ENCODE data around the gene IFNA6. TPM values are rescaled to one million over a fixed set of nuclear protein-coding genes. Genes with fewer than 3 reads are reported as not detected.

The IFNA6 gene
- total and polyA plus RNA-seq, 2 experiments from 2014 or later: not detected

- TF ChIP-seq ETS1 (IDR thresholded peaks at IDR 0.05) (no peak), ZNF331 (CRISPR knock-in tag; IDR thresholded peaks at IDR 0.05; ENCODE audit: low read depth) (no peak), REST (IDR thresholded peaks at IDR 0.05; ENCODE audit: unreplicated experiment) (no peak), CTCF (conservative IDR thresholded peaks at IDR 0.05; ENCODE audit: low read depth in 2 of 2) (no peak), EZH2phosphoT487 (IDR thresholded peaks at IDR 0.05; ENCODE audit: unreplicated experiment) (no peak)
Measured at GRCh38 chr9:21316032-21316842, 34.5 kb downstream of the IFNA6 start (continued).

GRCh38 chr9:21314152-21314551 is 36.5 kb downstream of the IFNA6 start:
- H3K36me3 ChIP-seq (ENCODE audit: insufficient read depth): no peaks in the 10 kb centered on the region
- no peak for ATAC-seq
- no peak overlapping the region for H2AFZ ChIP-seq
- no peak overlapping the region for H3K4me2 ChIP-seq
- no peaks in the 10 kb centered on the region for H3K27me3 ChIP-seq (ENCODE audit: insufficient read depth)
- no peaks in the 10 kb centered on the region for H3F3A ChIP-seq (replicated peaks; ENCODE audit: low read depth)
- Mint-ChIP-seq H3K36me3 (ENCODE audit: low read depth) (peaks cover 4% of the 10 kb centered on the region; the same call in 1 of the 3 replicates), H3K4me3 (no peak overlapping the region), H3K4me1 (peaks cover 6% of the 10 kb centered on the region; the same call in 2 of the 3 replicates), H3K27me3 (ENCODE audit: insufficient read depth, low read depth, poor library complexity) (peaks cover 2% of the 10 kb centered on the region), H3K27ac (no peak overlapping the region), H3K9me3 (peaks cover 10% of the 10 kb centered on the region; the same call in 2 of the 3 replicates)
- no peaks in the 10 kb centered on the region for H3K9me2 ChIP-seq (ENCODE audit: insufficient read depth)
- H3K4me3 ChIP-seq: no peak overlapping the region
- H3K4me1 ChIP-seq (ENCODE audit: insufficient read depth): no peaks in the 10 kb centered on the region
- H3K27ac ChIP-seq (ENCODE audit: low read depth): no peak overlapping the region
- no peaks in the 10 kb centered on the region for H4K20me1 ChIP-seq (replicated peaks; ENCODE audit: insufficient read depth)
- no peak for DNase-seq (ENCODE audit: low spot score)
- no peaks in the 10 kb centered on the region for H3K79me2 ChIP-seq (replicated peaks; ENCODE audit: insufficient read depth)
- TF ChIP-seq ZNF462 (CRISPR knock-in tag; IDR thresholded peaks at IDR 0.05) (no peak), CREB1 (CRISPR knock-in tag; IDR thresholded peaks at IDR 0.05; ENCODE audit: low read depth) (no peak), ETS1 (IDR thresholded peaks at IDR 0.05) (no peak), ZNF114 (CRISPR knock-in tag; IDR thresholded peaks at IDR 0.05) (no peak), EZH2 (IDR thresholded peaks at IDR 0.05; ENCODE audit: low read depth, unreplicated experiment) (no peak), JUNB (IDR thresholded peaks at IDR 0.05; ENCODE audit: unreplicated experiment) (no peak)

Measured in GM23338 (cell line).